Activated CD4-positive, CD25-positive, alpha-beta regulatory T cell treated with anti-CD3 and anti-CD28 coated beads, Interleukin-2, amount 50 U/mL, for 72 hours (primary cell): Measurements from ENCODE around the gene PGAP1.

Experiments used
- DNase-seq: peaks from one replicate; pipeline ENCODE4 v3.0.0; 2021

Gene PGAP1

DNA sequence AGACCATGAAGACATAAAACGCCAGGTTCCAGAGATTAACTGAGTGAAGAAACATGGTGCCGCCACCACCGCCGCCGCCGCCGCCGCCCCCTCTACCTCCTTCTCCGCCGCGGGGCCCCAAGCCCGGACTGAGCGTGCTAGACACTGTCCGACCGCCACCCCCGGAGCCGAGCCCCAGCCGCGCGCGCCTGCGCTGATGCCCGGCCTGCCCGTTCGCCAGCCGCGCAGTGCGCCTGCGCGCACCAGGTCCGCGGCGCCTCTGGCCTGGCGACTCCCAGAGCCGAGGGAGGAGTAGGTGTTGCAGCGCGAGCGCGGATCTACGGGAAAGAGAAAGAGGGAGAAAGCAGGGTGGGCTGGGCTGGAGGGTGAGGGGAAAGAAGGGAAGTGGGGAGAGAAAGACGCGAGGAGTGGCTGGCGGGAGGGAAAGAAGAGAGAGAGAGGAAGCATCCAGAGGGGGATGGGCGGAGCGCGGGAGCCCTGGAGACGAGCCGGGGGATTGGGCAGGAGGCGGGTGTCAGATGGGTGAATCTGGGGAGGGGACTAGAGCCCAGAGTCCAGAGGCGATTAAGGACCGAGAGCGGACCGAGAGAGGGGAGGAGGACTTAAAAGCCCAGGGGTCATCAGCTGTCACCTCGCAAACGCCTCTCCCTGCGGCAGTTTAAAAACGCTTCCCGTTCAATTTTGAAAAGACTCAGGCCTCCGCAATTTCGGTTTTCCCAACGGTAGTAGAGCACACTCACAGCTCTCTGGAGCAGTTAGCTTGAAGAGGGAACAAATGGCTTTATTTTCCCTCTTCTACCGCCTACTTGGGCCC is at the start of gene PGAP1:
Gene PGAP1 (minus strand): TSS at position 146 of the 814 bp plus-strand sequence. CDS start 91 bp downstream, at position 55.
- peak; percentile 90 for DNase-seq

- no peak for DNase-seq
Measured at GRCh38 chr2:196974970-196975369, 48.5 kb upstream of the PGAP1 start.

- no peak for DNase-seq
Measured at GRCh38 chr2:196971574-196972279, 45.2 kb upstream of the PGAP1 start.

- no peak for DNase-seq
Measured at GRCh38 chr2:196970099-196970498, 43.6 kb upstream of the PGAP1 start.

GRCh38 chr2:196968516-196968915 is 42.0 kb upstream of the PGAP1 start:
- no peak for DNase-seq

DNA sequence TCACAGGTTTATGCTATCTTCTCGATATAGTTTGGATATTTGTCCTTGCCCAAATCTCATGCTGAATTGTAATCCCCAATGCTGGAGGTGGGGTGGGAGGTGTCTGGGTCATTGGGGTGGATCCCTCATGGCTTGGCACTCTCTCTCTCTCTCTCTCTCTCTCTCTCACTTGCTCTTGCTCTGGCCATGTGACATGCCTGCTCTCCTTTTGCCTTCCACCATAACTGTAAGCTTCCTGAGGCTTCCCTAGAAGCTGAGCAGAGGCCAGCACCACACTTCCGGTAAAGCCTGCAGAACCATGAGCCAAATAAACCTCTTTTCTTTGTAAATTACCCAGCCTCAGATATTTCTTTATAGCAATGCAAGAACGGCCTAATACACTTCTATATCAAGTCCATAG is 41.3 kb upstream of the PGAP1 start:
- no peak for DNase-seq

GRCh38 chr2:196967116-196967515 is 40.6 kb upstream of the PGAP1 start:
- DNase-seq, result no peak

GRCh38 chr2:196966061-196966460 is 39.6 kb upstream of the PGAP1 start:
- DNase-seq, result no peak

DNA sequence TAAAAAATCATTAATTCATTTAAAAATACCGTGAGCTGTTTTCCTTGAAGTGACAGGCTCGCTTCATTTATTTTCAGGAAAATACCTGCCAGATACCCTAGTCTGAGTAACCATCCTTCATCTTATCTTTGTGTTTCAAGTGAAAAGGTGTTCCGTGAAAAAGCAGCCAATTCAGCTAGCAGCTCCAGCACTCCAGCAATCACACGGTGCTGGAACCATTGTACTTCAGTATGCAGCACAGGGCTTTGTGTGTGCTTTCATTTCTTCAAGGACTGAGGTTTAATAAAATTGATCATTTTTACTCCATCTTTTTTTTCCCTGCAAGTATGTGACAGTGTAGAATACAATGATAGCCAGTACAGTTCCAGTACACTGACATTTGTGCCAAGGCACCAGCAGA is 39.1 kb upstream of the PGAP1 start:
- DNase-seq, result no peak

- DNase-seq, result no peak
Measured at GRCh38 chr2:196963961-196964360, 37.5 kb upstream of the PGAP1 start.

GRCh38 chr2:196963043-196963442 is 36.5 kb upstream of the PGAP1 start:
- DNase-seq, result no peak

- no peak for DNase-seq
Measured at GRCh38 chr2:196962325-196962724, 35.8 kb upstream of the PGAP1 start.

DNA sequence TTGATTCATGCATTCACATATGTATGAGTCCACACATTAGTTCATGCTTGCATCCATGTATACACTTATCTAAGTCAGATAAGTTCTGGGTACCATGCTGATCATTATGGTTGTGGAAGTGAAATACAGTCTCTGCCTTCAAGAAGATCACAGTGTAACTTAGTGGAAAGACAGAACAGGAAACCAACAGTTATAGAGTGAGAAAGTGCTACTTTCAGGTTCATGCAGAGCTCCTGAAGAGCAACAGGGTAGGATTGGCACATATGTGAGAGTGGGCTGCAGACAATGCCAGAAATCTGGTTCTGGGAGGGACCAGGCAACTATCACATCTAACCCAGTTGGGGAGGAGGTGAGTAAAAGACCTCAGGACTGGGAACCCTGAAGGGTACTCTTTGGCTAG is 35.4 kb upstream of the PGAP1 start:
- DNase-seq, result no peak

DNA sequence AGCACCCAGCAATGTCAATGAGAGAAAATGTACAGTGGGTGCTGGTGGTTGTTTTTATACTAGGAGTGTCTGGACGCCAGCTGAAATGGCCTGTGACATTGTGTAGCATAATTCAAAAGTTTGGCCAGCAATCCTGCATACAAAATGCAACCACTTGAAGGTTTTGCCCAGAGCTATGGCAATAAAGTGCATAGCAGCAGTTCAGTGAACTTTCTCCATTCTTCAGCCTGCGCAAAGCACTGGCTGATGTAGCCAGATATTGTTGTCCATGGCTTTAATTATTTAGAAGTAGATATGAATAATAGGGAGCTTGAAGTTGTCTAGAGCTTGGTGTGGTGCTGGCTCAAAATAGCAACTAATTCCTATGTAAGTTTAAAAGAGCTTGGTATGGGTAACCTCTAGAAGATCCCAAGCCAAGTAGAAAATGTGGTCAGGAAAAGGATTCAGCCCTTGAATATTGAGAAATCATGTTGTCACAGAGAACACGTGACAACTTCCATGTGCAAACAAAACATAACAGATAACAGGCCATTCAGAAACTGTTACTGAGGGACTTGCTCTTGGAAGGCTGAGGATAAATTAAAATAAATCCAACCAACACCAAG is 33.3 kb upstream of the PGAP1 start:
- no peak for DNase-seq

DNA sequence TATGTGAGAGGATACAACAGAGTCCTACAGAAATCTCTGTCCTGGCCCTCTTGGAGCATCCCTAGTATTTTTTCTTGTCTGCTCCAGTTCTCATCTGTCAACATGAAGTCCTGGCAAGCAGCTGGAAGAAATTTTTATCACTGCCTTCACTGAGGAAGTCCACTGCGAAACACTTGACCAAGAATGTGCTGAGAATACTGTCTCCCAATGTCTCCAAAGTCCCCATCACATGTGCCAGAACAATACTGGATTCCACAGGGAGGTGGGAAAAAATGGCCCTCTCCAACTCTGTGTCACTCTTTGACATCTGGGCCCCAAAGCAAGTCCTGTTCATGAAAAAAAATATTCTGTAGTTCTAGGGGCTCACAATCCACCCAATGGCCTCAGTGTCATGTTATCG is 32.8 kb upstream of the PGAP1 start:
- DNase-seq, result no peak

DNA sequence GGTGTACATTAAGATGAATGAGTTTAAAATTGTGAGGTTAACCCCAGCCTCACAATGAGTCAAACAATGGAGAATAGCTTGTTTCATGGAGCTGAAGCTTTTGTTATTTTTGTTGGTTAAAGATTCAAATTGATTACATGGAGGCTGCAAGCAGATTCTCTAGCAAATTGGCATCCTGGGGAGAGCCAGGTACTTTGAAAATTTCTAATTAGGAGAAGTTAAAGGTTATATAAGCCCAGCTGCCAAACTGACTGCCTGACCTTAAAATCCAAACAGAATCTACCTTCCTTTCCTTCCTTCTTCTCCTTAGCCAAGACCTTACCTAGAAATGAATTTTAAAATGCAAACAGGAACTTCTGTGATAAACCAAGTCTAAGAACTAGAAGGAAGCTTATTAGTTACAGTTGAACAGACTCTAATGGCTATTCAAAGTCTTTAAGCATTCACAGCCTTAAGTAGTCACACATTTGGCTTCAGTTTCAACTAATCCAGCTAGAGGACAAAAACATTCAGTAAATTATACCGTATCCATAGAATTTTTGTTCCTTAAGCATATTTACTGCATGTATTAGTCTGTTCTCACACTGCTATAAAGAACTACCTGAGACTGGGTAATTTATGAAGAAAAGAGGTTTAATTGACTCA is 31.5 kb upstream of the PGAP1 start:
- no peak for DNase-seq

DNA sequence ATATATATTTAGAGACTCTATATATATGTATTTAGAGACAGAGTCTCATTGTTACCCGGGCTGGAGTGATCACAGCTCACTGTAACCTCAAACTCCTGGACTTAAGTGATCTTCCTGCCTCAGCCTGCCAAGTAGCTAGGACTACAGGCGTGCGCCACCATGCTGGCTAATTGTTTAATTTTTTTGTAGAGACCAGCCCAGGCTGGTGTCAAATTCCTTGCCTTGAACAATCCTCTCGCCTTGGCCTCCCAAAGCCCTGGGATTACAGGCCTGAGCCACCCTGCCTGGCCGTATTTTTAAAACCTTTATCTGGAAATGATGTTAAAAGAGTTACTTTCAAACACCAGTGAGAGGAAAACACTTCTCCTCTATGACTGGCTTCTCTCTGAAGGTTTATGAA is 30.9 kb upstream of the PGAP1 start:
- no peak for DNase-seq

DNA sequence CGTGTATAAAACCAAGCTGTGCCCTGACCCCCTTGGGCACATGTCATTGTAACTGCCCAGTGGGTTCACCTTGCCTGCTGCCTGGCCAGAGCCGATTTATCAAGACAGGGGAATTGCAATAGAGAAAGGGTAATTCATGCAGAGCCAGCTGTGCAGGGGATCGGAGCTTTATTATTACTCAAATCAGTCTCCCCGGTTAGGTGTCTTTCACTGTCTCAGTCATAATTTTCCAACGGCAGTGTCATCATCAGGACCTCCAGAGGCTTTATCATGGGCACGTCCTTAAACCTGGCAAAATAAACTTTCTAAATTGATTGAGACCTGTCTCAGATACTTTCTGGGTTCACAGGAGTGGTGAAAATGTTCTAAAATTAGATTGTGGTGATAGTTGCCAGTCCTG is 29.6 kb upstream of the PGAP1 start:
- no peak for DNase-seq

- no peak for DNase-seq
Measured at GRCh38 chr2:196955036-196955435, 28.5 kb upstream of the PGAP1 start.

GRCh38 chr2:196954001-196954400 is 27.5 kb upstream of the PGAP1 start:
- no peak for DNase-seq

DNA sequence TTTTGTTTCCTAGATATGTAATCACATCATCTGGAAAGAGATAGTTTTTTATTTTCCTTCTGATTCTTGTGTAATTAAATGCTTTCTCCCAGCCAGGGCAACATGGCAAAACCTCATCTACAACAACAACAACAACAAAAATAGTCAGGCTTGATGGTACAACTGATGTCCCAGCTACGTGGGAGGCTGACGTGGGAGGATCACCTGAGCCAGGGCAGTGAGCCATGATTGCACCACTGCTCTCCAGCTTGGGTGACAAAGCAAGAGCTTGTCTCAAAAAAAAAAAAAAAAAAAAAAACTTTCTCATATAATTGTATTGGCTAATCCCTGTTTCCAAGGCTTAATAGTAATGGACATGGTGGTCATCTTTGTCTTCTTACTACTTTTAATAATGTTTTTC is 26.4 kb upstream of the PGAP1 start:
- DNase-seq, result no peak

- no peak for DNase-seq
Measured at GRCh38 chr2:196951973-196952372, 25.5 kb upstream of the PGAP1 start.

- DNase-seq, result no peak
Measured at GRCh38 chr2:196949116-196949515, 22.6 kb upstream of the PGAP1 start.

- no peak for DNase-seq
Measured at GRCh38 chr2:196944570-196944969, 18.1 kb upstream of the PGAP1 start.
